Chondrocyte (in vitro differentiated cells): ENCODE results near the gene ATP5PD. TPM values are rescaled to one million over a fixed set of nuclear protein-coding genes. Genes with fewer than 3 reads are reported as not detected.
"Not testable (repeated sequence)": the region's sequence is repeated elsewhere in the genome, so short reads cannot be mapped to it uniquely, and the experiment has no call there.

Experiments used
- DNase-seq: peaks from one replicate; pipeline ENCODE4 v3.0.0; 2021; ENCODE audit warnings: mixed read lengths, low spot score
- H3K27ac Mint-ChIP-seq: one replicate; pipeline ENCODE4 v1.8.0; 2021; ENCODE audit warnings: mild to moderate bottlenecking, moderate library complexity, mixed read lengths; ENCODE audit not compliant: unreplicated experiment
- H3K27me3 Mint-ChIP-seq: 2 replicates; pipeline ENCODE4 v1.8.0; 2021; ENCODE audit warnings: low read depth, mixed read lengths
- H3K36me3 Mint-ChIP-seq: 2 replicates; pipeline ENCODE4 v1.8.0; 2021; ENCODE audit warnings: low read depth, mixed read lengths
- H3K4me1 Mint-ChIP-seq: 2 replicates; pipeline ENCODE4 v1.8.0; 2021; ENCODE audit warnings: low read depth, mild to moderate bottlenecking, mixed read lengths
- H3K4me3 Mint-ChIP-seq: one replicate; pipeline ENCODE4 v1.8.0; 2021; ENCODE audit warnings: mild to moderate bottlenecking, moderate library complexity, mixed read lengths; ENCODE audit not compliant: unreplicated experiment
- H3K9me3 Mint-ChIP-seq: 2 replicates; pipeline ENCODE4 v1.8.0; 2021; ENCODE audit warnings: low read depth, mixed read lengths
- total RNA-seq: library from RNA; stranded (reverse); gene quantifications from 3 replicates; pipeline ENCODE4 v1.2.1, GENCODE V29; 2021
- TF ChIP-seq, protein P1 (sequence below): fragments of 200-600 bp; sonication (generic); IDR thresholded peaks from 2 replicates; pipeline ENCODE4 v1.5.0; 2021; ENCODE audit warnings: antibody characterized with exemption, mild to moderate bottlenecking, moderate library complexity

The ATP5PD gene
- total RNA-seq, 1 donor from 2014 or later = 183 TPM

GRCh38 chr17:75047398-75048098, 779 bp upstream of the ATP5PD start:
- no peaks in the 10 kb centered on the region for H3K27me3 Mint-ChIP-seq
- TF ChIP-seq, protein P1, sequence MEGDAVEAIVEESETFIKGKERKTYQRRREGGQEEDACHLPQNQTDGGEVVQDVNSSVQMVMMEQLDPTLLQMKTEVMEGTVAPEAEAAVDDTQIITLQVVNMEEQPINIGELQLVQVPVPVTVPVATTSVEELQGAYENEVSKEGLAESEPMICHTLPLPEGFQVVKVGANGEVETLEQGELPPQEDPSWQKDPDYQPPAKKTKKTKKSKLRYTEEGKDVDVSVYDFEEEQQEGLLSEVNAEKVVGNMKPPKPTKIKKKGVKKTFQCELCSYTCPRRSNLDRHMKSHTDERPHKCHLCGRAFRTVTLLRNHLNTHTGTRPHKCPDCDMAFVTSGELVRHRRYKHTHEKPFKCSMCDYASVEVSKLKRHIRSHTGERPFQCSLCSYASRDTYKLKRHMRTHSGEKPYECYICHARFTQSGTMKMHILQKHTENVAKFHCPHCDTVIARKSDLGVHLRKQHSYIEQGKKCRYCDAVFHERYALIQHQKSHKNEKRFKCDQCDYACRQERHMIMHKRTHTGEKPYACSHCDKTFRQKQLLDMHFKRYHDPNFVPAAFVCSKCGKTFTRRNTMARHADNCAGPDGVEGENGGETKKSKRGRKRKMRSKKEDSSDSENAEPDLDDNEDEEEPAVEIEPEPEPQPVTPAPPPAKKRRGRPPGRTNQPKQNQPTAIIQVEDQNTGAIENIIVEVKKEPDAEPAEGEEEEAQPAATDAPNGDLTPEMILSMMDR = no peak
- peak overlapping the region; percentile 87 for H3K27ac Mint-ChIP-seq
- H3K4me1 Mint-ChIP-seq = peaks cover 34% of the 10 kb centered on the region
- peak overlapping the region; percentile 96 for H3K4me3 Mint-ChIP-seq
- peaks cover 4% of the 10 kb centered on the region for H3K36me3 Mint-ChIP-seq
- DNase-seq = no peak
- H3K9me3 Mint-ChIP-seq = no peaks in the 10 kb centered on the region

DNA sequence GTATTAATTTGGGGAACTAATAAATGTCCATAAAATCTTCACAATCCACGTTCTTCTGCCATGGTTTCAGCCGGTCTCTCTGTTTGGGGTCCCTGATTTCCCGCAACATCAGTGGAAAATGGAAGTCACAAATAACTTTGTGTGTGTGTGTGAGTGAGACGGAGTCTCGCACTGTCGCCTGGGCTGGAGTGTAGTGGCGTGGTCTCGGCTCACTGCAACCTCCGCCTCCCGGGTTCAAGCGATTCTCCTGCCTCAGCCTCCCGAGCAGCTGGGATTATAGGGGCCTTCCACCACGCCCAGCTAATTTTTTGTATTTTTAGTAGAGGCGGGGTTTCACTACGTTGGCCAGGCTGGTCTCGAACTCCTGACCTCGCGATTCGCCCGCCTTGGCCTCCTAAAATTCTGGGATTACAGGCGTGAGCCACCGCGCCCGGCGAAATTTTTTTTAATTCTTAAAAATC, 793 bp downstream of the ATP5PD start:
- not testable (repeated sequence) for H3K9me3 Mint-ChIP-seq, H3K27me3 Mint-ChIP-seq, H3K36me3 Mint-ChIP-seq, DNase-seq
- Mint-ChIP-seq H3K4me3 (peak overlapping the region; percentile 95), H3K27ac (peak overlapping the region; percentile 97), H3K4me1 (peaks cover 34% of the 10 kb centered on the region)

- H3K27me3 Mint-ChIP-seq = no peaks in the 10 kb centered on the region
- H3K36me3 Mint-ChIP-seq = peaks cover 4% of the 10 kb centered on the region
- peak overlapping the region; percentile 54 for H3K27ac Mint-ChIP-seq
- DNase-seq = no peak
- H3K4me1 Mint-ChIP-seq = peaks cover 34% of the 10 kb centered on the region
- TF ChIP-seq, protein P1 = no peak
- peak overlapping the region; percentile 31 for H3K4me3 Mint-ChIP-seq
- no peaks in the 10 kb centered on the region for H3K9me3 Mint-ChIP-seq
Observed at GRCh38 chr17:75044716-75045115, 2.1 kb downstream of the ATP5PD start.

DNA sequence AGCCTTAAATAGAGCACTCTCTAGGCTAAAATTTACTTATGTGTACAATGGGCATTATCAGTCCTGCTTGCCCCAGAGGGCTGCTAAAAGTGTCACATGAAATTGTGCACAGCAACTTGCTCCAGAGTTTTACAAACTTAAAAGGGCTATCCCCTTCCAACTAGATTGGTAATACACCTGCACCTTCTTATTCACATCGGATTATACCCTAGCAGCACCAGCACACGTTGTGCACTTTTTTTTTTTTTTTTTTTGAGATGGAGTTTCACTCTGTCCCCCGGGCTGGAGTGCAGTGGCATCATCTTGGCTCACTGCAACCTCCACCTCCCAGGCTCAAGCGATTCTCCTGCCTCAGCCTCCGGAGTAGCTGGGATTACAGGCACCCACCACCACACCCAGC, 3.0 kb downstream of the ATP5PD start:
- not testable (repeated sequence) for H3K27me3 Mint-ChIP-seq, H3K36me3 Mint-ChIP-seq, H3K9me3 Mint-ChIP-seq, H3K4me3 Mint-ChIP-seq, DNase-seq, H3K27ac Mint-ChIP-seq
- H3K4me1 Mint-ChIP-seq = peaks cover 28% of the 10 kb centered on the region

DNA sequence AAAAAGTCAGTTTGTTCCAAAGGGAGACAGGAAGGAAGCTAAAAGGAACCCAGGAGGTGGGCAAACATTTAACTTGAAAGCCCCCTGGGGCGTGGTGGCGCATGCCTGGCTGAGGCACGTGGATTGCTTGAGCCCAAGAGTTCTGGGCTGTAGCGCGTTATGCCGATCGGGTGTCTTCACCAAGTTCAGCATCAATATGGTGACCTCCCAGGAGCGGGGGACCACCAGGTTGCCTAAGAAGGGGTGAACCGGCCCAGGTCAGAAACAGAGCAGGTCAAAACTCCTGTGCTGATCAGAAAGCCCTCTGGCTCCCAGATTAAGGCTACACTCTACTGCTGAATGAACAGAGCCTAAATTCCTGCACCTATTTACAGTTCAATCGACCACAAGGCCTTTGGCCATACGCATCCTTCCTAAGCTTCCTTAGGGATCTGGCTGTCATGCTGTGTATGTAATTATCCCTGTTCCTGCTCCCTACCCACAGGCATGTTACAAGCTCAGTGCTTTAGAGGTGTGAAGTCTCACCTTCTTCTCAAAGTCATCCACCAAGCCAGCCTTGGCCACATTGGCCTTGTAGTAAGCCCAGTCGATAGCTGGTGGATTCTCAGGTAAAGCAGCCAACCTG, 5.0 kb downstream of the ATP5PD start:
- no peak for DNase-seq
- H3K9me3 Mint-ChIP-seq = no peaks in the 10 kb centered on the region
- H3K4me1 Mint-ChIP-seq = peaks cover 16% of the 10 kb centered on the region
- no peaks in the 10 kb centered on the region for H3K27me3 Mint-ChIP-seq
- H3K27ac Mint-ChIP-seq = no peak overlapping the region
- TF ChIP-seq, protein P1 = no peak
- H3K4me3 Mint-ChIP-seq = no peak overlapping the region
- H3K36me3 Mint-ChIP-seq = peaks cover 11% of the 10 kb centered on the region

DNA sequence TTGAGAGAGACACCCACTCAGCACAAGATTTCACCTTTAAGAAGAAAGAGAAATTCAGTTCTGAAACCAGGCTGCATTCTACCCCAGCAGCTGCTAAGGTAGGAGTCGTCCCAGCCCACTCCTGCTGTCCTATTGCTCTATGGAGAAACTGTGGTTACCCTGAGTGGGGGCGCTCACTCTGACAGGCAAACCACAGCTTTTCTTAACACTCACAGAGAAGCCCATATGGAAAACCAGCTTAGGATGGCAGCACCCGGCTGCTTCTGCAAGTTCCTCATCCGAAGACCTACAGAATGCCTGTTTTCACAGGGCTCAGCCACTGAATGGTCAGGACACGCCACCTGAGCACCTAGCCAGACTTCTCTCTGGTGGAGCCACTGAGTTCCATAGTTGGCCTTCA, 7.5 kb downstream of the ATP5PD start:
- TF ChIP-seq, protein P1 = no peak
- no peak overlapping the region for H3K4me3 Mint-ChIP-seq
- peaks cover 10% of the 10 kb centered on the region for H3K4me1 Mint-ChIP-seq
- no peaks in the 10 kb centered on the region for H3K27me3 Mint-ChIP-seq
- no peak for DNase-seq
- no peak overlapping the region for H3K27ac Mint-ChIP-seq
- H3K9me3 Mint-ChIP-seq = no peaks in the 10 kb centered on the region
- H3K36me3 Mint-ChIP-seq = peaks cover 12% of the 10 kb centered on the region
